ENCODE data around the gene MCC.

DNA sequence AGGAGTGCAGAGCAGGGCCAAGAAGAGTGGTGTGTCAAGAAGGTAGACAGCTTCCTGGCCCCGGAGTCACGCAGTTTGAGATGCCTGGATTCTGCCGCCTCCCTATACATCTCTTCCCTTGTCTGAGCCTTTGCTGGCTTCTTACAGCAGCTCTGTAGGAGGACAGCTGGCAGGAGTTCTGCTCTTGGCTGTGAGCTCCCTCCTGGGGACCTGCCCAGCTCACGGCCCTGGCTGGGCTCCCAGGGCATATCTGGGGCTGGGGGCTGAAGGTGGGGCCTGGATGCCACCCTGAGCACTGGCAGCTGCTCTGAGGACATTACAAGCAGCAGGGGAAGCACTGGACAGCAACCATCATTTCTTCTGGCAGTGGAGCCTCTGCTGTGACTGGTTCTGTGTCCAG lies 52.7 kb downstream of the MCC start:
- TF ChIP-seq, protein P1, sequence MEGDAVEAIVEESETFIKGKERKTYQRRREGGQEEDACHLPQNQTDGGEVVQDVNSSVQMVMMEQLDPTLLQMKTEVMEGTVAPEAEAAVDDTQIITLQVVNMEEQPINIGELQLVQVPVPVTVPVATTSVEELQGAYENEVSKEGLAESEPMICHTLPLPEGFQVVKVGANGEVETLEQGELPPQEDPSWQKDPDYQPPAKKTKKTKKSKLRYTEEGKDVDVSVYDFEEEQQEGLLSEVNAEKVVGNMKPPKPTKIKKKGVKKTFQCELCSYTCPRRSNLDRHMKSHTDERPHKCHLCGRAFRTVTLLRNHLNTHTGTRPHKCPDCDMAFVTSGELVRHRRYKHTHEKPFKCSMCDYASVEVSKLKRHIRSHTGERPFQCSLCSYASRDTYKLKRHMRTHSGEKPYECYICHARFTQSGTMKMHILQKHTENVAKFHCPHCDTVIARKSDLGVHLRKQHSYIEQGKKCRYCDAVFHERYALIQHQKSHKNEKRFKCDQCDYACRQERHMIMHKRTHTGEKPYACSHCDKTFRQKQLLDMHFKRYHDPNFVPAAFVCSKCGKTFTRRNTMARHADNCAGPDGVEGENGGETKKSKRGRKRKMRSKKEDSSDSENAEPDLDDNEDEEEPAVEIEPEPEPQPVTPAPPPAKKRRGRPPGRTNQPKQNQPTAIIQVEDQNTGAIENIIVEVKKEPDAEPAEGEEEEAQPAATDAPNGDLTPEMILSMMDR (IDR thresholded peaks at IDR 0.05; ENCODE audit: insufficient read depth, low read depth, low read length): no peak
- no peak for TF ChIP-seq EZH2 (IDR thresholded peaks at IDR 0.05; ENCODE audit: insufficient read depth, low read length)
